Activated T-cell treated with anti-CD3 and anti-CD28 coated beads, Interleukin-2, amount 50 U/mL, for 1 hour (primary cell): Measurements from ENCODE around the gene SPIRE1.

ENCODE experiments used
- DNase-seq: peaks from one replicate; pipeline ENCODE4 v3.0.0-alpha.2; 2020

Gene SPIRE1

GRCh38 chr18:12657684-12658425, at the start of gene SPIRE1:
TSS of gene SPIRE1 (minus strand) at chr18:12658107. CDS start at chr18:12657866, 241 bp downstream.
- peak; percentile 60 for DNase-seq

- no peak for DNase-seq
These were observed 45.8 kb upstream of the SPIRE1 start for GRCh38 chr18:12703664-12704063.

GRCh38 chr18:12703096-12703567, 45.2 kb upstream of the SPIRE1 start:
- no peak for DNase-seq

- DNase-seq: peak; percentile 88
These were observed 44.6 kb upstream of the SPIRE1 start, which contains the start of the genes CEP76 and PSMG2 for GRCh38 chr18:12702221-12703095. TSS of gene CEP76 (minus strand) at chr18:12702723. CDS start at chr18:12702548, 175 bp downstream. TSS of gene PSMG2 (plus strand) at chr18:12703042. CDS start at chr18:12703108, 66 bp downstream.

- no peak for DNase-seq
These were observed 43.3 kb upstream of the SPIRE1 start for GRCh38 chr18:12701161-12701560.

- DNase-seq: no peak
These were observed 41.8 kb upstream of the SPIRE1 start for GRCh38 chr18:12699747-12700146.

GRCh38 chr18:12694032-12694431, 36.1 kb upstream of the SPIRE1 start:
- DNase-seq: no peak

- DNase-seq: no peak
These were observed 34.3 kb upstream of the SPIRE1 start for GRCh38 chr18:12692206-12692605.

GRCh38 chr18:12689256-12689850, 31.4 kb upstream of the SPIRE1 start:
- no peak for DNase-seq

- DNase-seq: no peak
These were observed 28.2 kb upstream of the SPIRE1 start for GRCh38 chr18:12686100-12686499.

GRCh38 chr18:12679183-12679786, 21.4 kb upstream of the SPIRE1 start:
- DNase-seq: no peak

GRCh38 chr18:12668041-12668440, 10.1 kb upstream of the SPIRE1 start:
- DNase-seq: no peak

GRCh38 chr18:12659904-12660605, 2.1 kb upstream of the SPIRE1 start:
- peak; percentile 27 for DNase-seq

- DNase-seq: no peak
These were observed 675 bp upstream of the SPIRE1 start for GRCh38 chr18:12658426-12659138.

GRCh38 chr18:12656938-12657683, 796 bp downstream of the SPIRE1 start:
- peak; percentile 24 for DNase-seq

GRCh38 chr18:12656605-12656937, 1.3 kb downstream of the SPIRE1 start:
- DNase-seq: no peak

- no peak for DNase-seq
These were observed 2.9 kb downstream of the SPIRE1 start for GRCh38 chr18:12654971-12655370.

- DNase-seq: no peak
These were observed 5.0 kb downstream of the SPIRE1 start for GRCh38 chr18:12652861-12653401.

GRCh38 chr18:12651651-12652050, 6.3 kb downstream of the SPIRE1 start:
- no peak for DNase-seq

- no peak for DNase-seq
These were observed 10.1 kb downstream of the SPIRE1 start for GRCh38 chr18:12647773-12648172.
